Keratinocyte (primary cell): Measurements from ENCODE around the gene CSHL1. TPM values are rescaled to one million over a fixed set of nuclear protein-coding genes. Genes with fewer than 3 reads are reported as not detected.

Experiments
- DNase-seq: peaks from one replicate; pipeline ENCODE4 v3.0.0-alpha.2; 2011; ENCODE audit warnings: low read depth, missing footprints, low spot score
- FAIRE-seq: peaks from 2 replicates; lab custom pipeline; 2011; peaks lifted over from hg19 to GRCh38; lab: Jason Lieb, UNC
- H2AFZ ChIP-seq: 2 replicates; pipeline ENCODE4 v1.6.0; 2012; ENCODE audit warnings: low read length, control low read depth, inconsistent platforms; ENCODE audit not compliant: control insufficient read depth
- H3K27ac ChIP-seq: 2 replicates; pipeline ENCODE4 v1.5.1; 2011; ENCODE audit warnings: low read length; ENCODE audit not compliant: control insufficient read depth, insufficient read depth
- H3K27me3 ChIP-seq: 3 replicates; pipeline ENCODE4 v1.6.0; 2011; ENCODE audit warnings: low read length; ENCODE audit not compliant: control insufficient read depth, insufficient read depth; ENCODE audit errors: extremely low read depth
- H3K36me3 ChIP-seq, 2 experiments: 2 replicates in 1 of 2; 3 replicates in 1 of 2; pipeline ENCODE4 v1.5.1; 2011; ENCODE audit warnings: low read length in 2 of 2, mild to moderate bottlenecking in 1 of 2; ENCODE audit not compliant: control insufficient read depth in 2 of 2, insufficient read depth in 2 of 2; ENCODE audit errors: extremely low read depth in 1 of 2
- H3K4me1 ChIP-seq: 3 replicates; pipeline ENCODE4 v1.5.1; 2011; ENCODE audit warnings: low read length; ENCODE audit not compliant: control insufficient read depth, insufficient read depth; ENCODE audit errors: extremely low read depth
- H3K4me2 ChIP-seq: 3 replicates; pipeline ENCODE4 v1.6.0; 2011; ENCODE audit warnings: low read depth, low read length; ENCODE audit not compliant: control insufficient read depth, insufficient read depth; ENCODE audit errors: extremely low read depth
- H3K4me3 ChIP-seq, 3 experiments: fragments of 200-600 bp in 1 of 3; sonication (generic) in 1 of 3; 2 replicates in 2 of 3; 3 replicates in 1 of 3; pipeline ENCODE4 v1.5.1; 2011 to 2016; ENCODE audit warnings: low read length in 3 of 3, mild to moderate bottlenecking in 3 of 3, control low read depth in 2 of 3, inconsistent platforms in 1 of 3, low read depth in 1 of 3, mixed read lengths in 1 of 3, mixed run types in 1 of 3, moderate library complexity in 1 of 3; ENCODE audit not compliant: control insufficient read depth in 2 of 3, insufficient read depth in 2 of 3; ENCODE audit errors: extremely low read depth in 1 of 3
- H3K79me2 ChIP-seq: 2 replicates; pipeline ENCODE4 v1.6.0; 2012; ENCODE audit warnings: low read length; ENCODE audit not compliant: control insufficient read depth, insufficient read depth
- H3K9ac ChIP-seq: 3 replicates; pipeline ENCODE4 v1.6.0; 2011; ENCODE audit warnings: low read length; ENCODE audit not compliant: control insufficient read depth, insufficient read depth; ENCODE audit errors: extremely low read depth
- H3K9me1 ChIP-seq: 3 replicates; pipeline ENCODE4 v1.6.0; 2011; ENCODE audit warnings: low read length; ENCODE audit not compliant: control insufficient read depth, insufficient read depth; ENCODE audit errors: extremely low read depth
- H3K9me3 ChIP-seq: 2 replicates; pipeline ENCODE4 v1.5.1; 2012; ENCODE audit warnings: low read depth, low read length; ENCODE audit not compliant: control insufficient read depth
- H4K20me1 ChIP-seq: 3 replicates; pipeline ENCODE4 v1.6.0; 2011; ENCODE audit warnings: low read length; ENCODE audit not compliant: control insufficient read depth, insufficient read depth; ENCODE audit errors: extremely low read depth
- CTCF ChIP-seq, 3 experiments: IDR thresholded peaks in 1 of 3; conservative IDR thresholded peaks in 1 of 3; optimal IDR thresholded peaks in 1 of 3; 2 replicates in 2 of 3; 3 replicates in 1 of 3; pipeline versions ENCODE3 to v1.5.1; 2011; ENCODE audit warnings: low read length in 3 of 3, mild to moderate bottlenecking in 3 of 3, moderate library complexity in 2 of 3, control low read depth in 1 of 3, inconsistent platforms in 1 of 3; ENCODE audit not compliant: insufficient read depth in 2 of 3; ENCODE audit errors: extremely low read depth in 1 of 3
- EZH2 ChIP-seq: IDR thresholded peaks from one replicate; pipeline ENCODE4 v1.6.1; 2012; ENCODE audit warnings: inconsistent platforms, mild to moderate bottlenecking, low read length, moderate library complexity
- dilution Hi-C: fragments of 300-500 bp; cut with MboI; formaldehyde crosslinking; loops from one replicate; pipeline ENCODE4 v1.7.0; 2020; ENCODE audit warnings: low sequenced_read_pairs; ENCODE audit not compliant: extremely low pct_ligation_motif_present
- polyA plus RNA-seq, 5 experiments: library from polyadenylated mRNA; depleted of rRNA in 3 of 5; stranded (reverse) in 3 of 5; stranded (forward) in 1 of 5; unstranded in 1 of 5; fragments of >200 nt; gene quantifications; 1 replicate in 1 of 5; 2 replicates in 3 of 5; 3 replicates in 1 of 5; pipeline versions ENCODE4 v1.2.1 to v1.2.3, GENCODE V29; 2011 to 2012; ENCODE audit warnings: missing spikeins in 2 of 5, low read depth in 1 of 5, low replicate concordance in 1 of 5

The CSHL1 gene
- polyA plus RNA-seq, 1 donor (not counting 4 experiments of a cell fraction or from before 2014, with no cell fraction given): not detected

DNA sequence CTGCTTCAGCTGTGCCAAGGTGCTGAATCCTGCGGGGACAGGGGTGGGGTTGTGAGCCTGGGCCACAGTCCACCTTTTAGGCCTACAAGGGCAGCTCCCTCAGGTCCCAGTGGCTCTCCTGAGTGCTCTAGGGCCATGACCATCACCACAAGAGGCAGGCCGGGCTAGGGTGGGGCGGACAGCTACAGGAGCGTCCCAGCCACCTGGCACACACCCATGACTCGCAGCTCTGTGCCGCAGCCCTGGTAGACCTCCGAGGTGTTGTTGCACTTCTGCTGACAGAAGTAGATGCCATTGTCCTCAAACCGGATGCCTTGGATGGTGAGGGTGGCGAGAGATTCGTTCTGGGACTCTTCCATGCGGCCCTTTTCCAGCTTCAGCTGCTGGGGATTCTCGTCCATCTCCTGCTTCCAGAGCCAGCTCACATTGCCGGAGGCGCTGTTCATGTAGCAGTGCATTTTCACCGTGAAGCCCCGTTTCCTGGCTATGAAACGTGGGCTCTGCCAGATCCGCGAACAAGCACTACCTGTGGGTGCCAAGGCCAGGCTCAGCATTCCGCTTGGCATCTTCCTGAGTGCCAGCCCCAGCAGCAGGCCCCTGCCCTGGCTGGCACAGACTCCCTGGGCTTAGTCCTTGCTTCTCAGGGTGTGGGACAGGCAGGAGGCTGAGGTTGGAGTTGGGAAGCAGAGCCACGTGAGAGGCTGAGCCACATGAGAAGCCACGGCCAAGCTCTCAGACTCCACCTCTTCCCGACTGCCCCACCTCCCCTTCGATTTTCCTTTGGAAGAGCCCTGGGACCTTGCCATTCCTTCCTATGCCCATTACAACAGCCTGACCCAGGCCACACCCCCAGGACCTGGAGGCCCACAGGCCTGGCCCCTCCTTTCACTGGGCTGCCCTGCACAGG lies 19.1 kb upstream of the CSHL1 start:
- peak; percentile 21 for DNase-seq
- Histone ChIP-seq H3K4me3 (no peak overlapping the region), H3K9me1 (no peaks in the 10 kb centered on the region), H3K36me3 (no peaks in the 10 kb centered on the region), H3K27ac (no peak overlapping the region), H3K9me3 (no peaks in the 10 kb centered on the region), H2AFZ (peak overlapping the region; percentile 74), H3K4me1 (peaks cover 10% of the 10 kb centered on the region), H4K20me1 (no peaks in the 10 kb centered on the region), H3K4me2 (peak overlapping the region; percentile 53), H3K79me2 (no peaks in the 10 kb centered on the region), H3K9ac (no peak overlapping the region), H3K27me3 (peaks cover 16% of the 10 kb centered on the region)
- dilution Hi-C loops: no loop called here
- peak; percentile 52 for FAIRE-seq
- TF ChIP-seq EZH2: no peak
- TF ChIP-seq CTCF (optimal IDR thresholded peaks at IDR 0.05 in 1 of 3, IDR thresholded peaks at IDR 0.05 in 1 of 3, conservative IDR thresholded peaks at IDR 0.05 in 1 of 3; ENCODE audit: extremely low read depth in 1 of 3, insufficient read depth in 2 of 3, low read length in 3 of 3): no peak

DNA sequence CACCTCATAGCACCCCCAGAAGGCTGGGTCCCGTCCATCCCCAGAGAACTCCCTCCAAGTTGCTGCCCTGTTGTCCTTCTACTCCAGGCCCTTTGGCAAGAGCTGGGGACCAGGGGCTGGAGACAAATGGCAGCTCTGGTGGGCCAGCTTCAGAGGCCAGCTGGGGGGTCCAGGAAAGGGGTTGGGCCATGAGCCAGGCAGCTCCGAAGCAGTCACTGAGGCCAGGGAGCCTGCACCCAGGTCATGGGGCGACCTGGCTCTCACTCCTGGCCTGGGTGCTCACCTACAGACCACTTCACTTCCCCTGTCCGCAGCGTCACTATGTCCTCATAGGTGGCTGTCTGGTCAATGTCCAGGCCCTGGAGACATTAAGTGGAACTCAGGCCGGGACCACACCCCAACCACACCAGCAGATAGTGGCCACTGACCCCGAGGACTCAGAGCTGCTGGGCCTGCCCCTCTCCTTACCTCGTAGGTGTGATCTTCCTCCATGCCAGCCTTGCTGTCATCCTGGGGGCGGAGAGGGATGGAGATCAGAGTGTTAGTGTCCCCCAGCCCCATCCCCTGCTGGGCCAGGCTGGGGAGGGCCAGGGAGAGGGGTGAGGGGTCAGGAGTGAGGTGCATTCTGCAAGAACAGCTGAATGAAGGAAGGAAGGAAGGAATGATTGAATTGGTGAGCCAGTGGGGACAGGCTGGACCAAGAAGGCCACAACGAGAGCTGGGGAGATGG lies 18.1 kb upstream of the CSHL1 start:
- H3K9me1 ChIP-seq: no peaks in the 10 kb centered on the region
- no peak overlapping the region for H3K4me3 ChIP-seq
- H3K36me3 ChIP-seq: no peaks in the 10 kb centered on the region
- H3K79me2 ChIP-seq: no peaks in the 10 kb centered on the region
- no peaks in the 10 kb centered on the region for H3K9me3 ChIP-seq
- H3K4me2 ChIP-seq: no peak overlapping the region
- no peak for TF ChIP-seq CTCF (optimal IDR thresholded peaks at IDR 0.05 in 1 of 3, IDR thresholded peaks at IDR 0.05 in 1 of 3, conservative IDR thresholded peaks at IDR 0.05 in 1 of 3; ENCODE audit: extremely low read depth in 1 of 3, insufficient read depth in 2 of 3, low read length in 3 of 3)
- TF ChIP-seq EZH2: no peak
- no peak overlapping the region for H3K27ac ChIP-seq
- DNase-seq (no peak), FAIRE-seq (no peak)
- H4K20me1 ChIP-seq: no peaks in the 10 kb centered on the region
- no peak overlapping the region for H2AFZ ChIP-seq
- H3K4me1 ChIP-seq: peaks cover 10% of the 10 kb centered on the region
- H3K27me3 ChIP-seq: peaks cover 10% of the 10 kb centered on the region
- H3K9ac ChIP-seq: no peak overlapping the region
- dilution Hi-C loops: no loop called here
